ENCODE data around the gene RIPK1.
"Not testable (repeated sequence)": the region's sequence is repeated elsewhere in the genome, so short reads cannot be mapped to it uniquely, and the experiment has no call there.

RIPK1 gene

GRCh38 chr6:3046295-3046694 is 22.0 kb upstream of the RIPK1 start:
- no peak for DNase-seq

GRCh38 chr6:3048009-3048408 is 20.3 kb upstream of the RIPK1 start:
- not testable (repeated sequence) for DNase-seq

GRCh38 chr6:3052481-3053230 is 15.6 kb upstream of the RIPK1 start:
- DNase-seq: no peak

- no peak for DNase-seq
These were observed 15.1 kb upstream of the RIPK1 start for GRCh38 chr6:3053231-3053508.

GRCh38 chr6:3054229-3055157 is 13.8 kb upstream of the RIPK1 start:
- DNase-seq: not testable (repeated sequence)

GRCh38 chr6:3055158-3055499 is 13.2 kb upstream of the RIPK1 start:
- not testable (repeated sequence) for DNase-seq

GRCh38 chr6:3057063-3057770 is 11.1 kb upstream of the RIPK1 start:
- no peak for DNase-seq

GRCh38 chr6:3058957-3059356 is 9.3 kb upstream of the RIPK1 start:
- DNase-seq: no peak

- DNase-seq: not testable (repeated sequence)
These were observed 8.2 kb upstream of the RIPK1 start for GRCh38 chr6:3060092-3060491.

- no peak for DNase-seq
These were observed 6.8 kb upstream of the RIPK1 start for GRCh38 chr6:3061501-3061941.

- not testable (repeated sequence) for DNase-seq
These were observed 5.0 kb upstream of the RIPK1 start for GRCh38 chr6:3063340-3063732.

- DNase-seq: peak; percentile 57 to 84 (median 76)
These were observed 4.3 kb upstream of the RIPK1 start for GRCh38 chr6:3063733-3064700.

GRCh38 chr6:3071568-3071967 is 3.3 kb downstream of the RIPK1 start:
- no peak for DNase-seq

- DNase-seq: no peak
These were observed 4.5 kb downstream of the RIPK1 start for GRCh38 chr6:3072798-3073197.

GRCh38 chr6:3073382-3073781 is 5.1 kb downstream of the RIPK1 start:
- DNase-seq: no peak

GRCh38 chr6:3075772-3076113 is 7.4 kb downstream of the RIPK1 start:
- DNase-seq: no peak

- no peak for DNase-seq
These were observed 8.0 kb downstream of the RIPK1 start for GRCh38 chr6:3076320-3076719.

- no peak for DNase-seq
These were observed 9.1 kb downstream of the RIPK1 start for GRCh38 chr6:3077430-3077829.

GRCh38 chr6:3078952-3079351 is 10.7 kb downstream of the RIPK1 start:
- DNase-seq: not testable (repeated sequence)

- no peak for DNase-seq
These were observed 11.4 kb downstream of the RIPK1 start for GRCh38 chr6:3079682-3080081.

GRCh38 chr6:3081960-3082359 is 13.7 kb downstream of the RIPK1 start:
- no peak for DNase-seq

GRCh38 chr6:3085074-3085473 is 16.8 kb downstream of the RIPK1 start:
- no peak for DNase-seq
